ENCODE measurements around the gene ME3. TPM values are rescaled to one million over a fixed set of nuclear protein-coding genes. Genes with fewer than 3 reads are reported as not detected.
"Not testable (repeated sequence)": the region's sequence is repeated elsewhere in the genome, so short reads cannot be mapped to it uniquely, and the experiment has no call there.

The ME3 gene
- total RNA-seq, 1 donor from 2014 or later = 67.7 TPM

GRCh38 chr11:86440843-86441242 is 231.6 kb downstream of the ME3 start:
- DNase-seq (ENCODE audit: low read depth, low spot score) = no peak

GRCh38 chr11:86440305-86440716 is 232.1 kb downstream of the ME3 start:
- no peak for DNase-seq (ENCODE audit: low read depth, low spot score)

DNA sequence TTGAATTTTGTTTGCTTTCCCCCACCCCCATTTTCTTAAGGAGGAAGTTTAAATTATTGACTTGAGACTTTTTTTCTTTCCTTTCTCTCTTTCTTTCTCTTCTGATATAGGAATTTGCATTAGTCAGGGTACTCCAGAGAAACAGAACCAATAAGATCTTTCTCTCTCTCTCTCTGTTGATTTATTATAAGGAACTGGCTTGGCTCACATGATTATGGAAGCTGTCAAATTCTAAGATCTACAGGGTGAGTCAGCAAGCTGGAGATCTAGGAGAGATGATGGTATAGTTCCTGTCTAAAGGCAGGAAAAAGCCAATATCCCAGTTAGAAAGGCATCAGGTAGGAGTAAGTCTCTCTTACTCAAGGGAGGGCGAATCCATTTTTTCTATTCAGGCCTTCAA is 233.7 kb downstream of the ME3 start:
- DNase-seq (ENCODE audit: low read depth, low spot score) = no peak

DNA sequence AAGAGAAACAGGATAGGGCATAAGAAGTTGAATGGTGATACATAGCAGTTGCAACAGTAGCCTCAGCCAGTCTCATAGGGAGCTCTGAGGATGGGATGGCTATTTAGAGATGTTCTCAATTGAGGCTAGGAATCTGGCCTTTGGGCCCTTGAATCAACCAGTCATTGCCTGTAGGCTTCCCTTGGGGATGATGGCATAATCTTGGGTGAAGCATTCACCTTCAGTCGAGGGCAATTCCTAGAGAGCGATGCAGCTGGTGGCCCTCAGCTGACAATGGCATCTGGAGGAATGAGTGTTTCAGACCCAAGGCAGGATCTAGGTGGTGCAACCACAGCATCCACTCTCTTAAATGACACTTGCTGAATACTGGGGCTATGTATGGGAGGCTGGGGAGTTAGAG is 236.7 kb downstream of the ME3 start:
- DNase-seq (ENCODE audit: low read depth, low spot score) = no peak

GRCh38 chr11:86433361-86434095 is 238.9 kb downstream of the ME3 start:
- DNase-seq (ENCODE audit: low read depth, low spot score) = not testable (repeated sequence)

- DNase-seq (ENCODE audit: low read depth, low spot score) = no peak
Measured at GRCh38 chr11:86431258-86431657, 241.2 kb downstream of the ME3 start.

DNA sequence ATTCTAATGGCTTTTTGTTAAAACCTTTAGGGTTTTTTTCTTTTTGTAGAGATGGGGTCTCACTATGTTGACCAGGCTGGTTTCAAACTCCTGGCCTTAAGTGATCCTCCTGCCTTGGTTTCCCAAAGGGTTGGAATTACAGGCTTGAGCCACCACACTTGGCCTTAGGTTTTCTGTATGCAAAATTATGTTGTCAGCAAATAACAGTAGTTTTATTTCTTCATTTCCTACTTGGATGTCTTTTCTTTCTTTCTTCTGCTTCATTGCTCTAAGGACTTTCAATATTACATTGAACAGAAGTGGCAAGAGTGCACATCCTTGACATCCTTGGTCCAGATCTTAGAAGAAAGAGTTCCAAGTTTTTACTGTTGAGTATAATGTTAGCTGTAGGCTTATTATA is 245.0 kb downstream of the ME3 start:
- no peak for DNase-seq (ENCODE audit: low read depth, low spot score)

GRCh38 chr11:86423488-86423887 is 248.9 kb downstream of the ME3 start:
- not testable (repeated sequence) for DNase-seq (ENCODE audit: low read depth, low spot score)

- no peak for DNase-seq (ENCODE audit: low read depth, low spot score)
Measured at GRCh38 chr11:86422371-86422770, 250.0 kb downstream of the ME3 start.

DNA sequence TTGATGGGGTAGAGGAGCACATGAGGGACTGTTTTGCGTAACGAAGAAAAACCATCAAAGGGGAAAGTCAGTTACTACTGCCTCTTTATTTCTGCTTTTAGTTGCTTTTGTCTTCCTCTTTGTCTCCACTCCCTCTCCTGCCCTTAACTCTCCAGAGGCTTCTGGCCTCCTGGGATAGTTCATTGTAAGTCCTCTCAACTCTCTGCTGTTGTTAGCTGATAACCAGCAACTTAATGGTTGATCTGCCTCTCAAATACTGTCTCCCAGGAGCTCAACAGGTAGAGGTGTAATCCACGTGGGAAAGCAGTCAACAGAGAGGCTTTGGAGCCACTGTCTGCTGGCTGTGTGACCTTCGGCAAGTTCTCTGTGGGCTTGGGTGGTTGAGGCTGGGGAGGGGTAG is 250.5 kb downstream of the ME3 start:
- DNase-seq (ENCODE audit: low read depth, low spot score) = no peak

DNA sequence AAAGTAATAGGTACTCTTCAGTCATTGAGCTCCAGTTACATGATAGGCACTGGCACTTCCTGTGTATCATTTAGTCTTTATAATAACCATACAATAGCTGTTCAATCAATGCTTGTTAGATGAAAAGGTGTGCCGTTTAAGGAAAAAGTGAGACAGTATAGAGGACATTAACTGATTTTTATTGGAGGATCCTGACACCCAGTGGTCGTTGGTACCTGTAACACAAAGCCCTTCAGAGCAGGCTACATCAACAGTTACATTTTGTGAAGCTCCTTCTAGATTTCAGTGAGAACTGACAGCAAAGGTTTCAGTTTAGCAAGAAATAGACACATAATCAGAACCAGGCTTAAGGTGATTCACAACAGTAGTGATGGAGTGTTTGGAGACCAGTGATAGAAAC is 253.5 kb downstream of the ME3 start:
- DNase-seq (ENCODE audit: low read depth, low spot score) = no peak

- DNase-seq (ENCODE audit: low read depth, low spot score) = no peak
Measured at GRCh38 chr11:86418513-86418912, 253.9 kb downstream of the ME3 start.

DNA sequence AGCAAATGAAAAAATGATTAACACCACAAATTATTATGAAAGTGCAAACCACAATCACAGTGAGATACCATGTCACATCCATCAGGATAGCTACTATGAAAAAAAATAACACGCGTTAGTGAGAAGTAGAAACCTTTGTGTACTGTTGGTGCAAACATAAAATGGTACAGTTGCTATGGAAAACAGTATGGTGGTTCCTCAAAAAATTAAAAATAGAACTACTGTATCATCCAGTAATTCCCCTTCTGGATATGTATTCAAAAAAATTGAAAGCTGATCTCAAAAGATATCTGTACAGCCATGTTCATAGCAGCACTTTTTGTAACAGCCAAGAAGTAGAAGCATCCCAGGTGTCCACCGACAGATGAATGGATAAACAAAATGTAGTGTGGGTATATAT is 254.3 kb downstream of the ME3 start:
- DNase-seq (ENCODE audit: low read depth, low spot score) = no peak

DNA sequence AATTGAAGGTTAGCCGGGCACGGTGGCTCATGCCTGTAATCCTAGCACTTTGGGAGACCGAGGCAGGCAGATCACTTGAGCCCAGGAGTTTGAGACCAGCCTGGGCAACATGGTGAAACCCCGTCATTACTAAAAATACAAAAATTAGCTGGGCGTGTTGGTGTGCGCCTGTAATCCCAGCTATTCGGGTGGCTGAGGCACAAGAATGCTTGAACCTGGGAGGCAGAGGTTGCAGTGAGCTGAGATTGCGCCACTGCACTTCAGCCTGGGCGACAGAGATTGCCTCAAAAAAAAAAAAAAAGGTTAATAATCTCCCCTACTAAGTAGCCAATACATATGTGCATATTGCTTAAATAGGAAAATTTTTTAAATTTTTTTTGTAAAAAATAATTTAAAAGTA is 255.5 kb downstream of the ME3 start:
- not testable (repeated sequence) for DNase-seq (ENCODE audit: low read depth, low spot score)

GRCh38 chr11:86416494-86416893 is 255.9 kb downstream of the ME3 start:
- DNase-seq (ENCODE audit: low read depth, low spot score) = no peak

GRCh38 chr11:86415026-86415425 is 257.4 kb downstream of the ME3 start:
- no peak for DNase-seq (ENCODE audit: low read depth, low spot score)

GRCh38 chr11:86414032-86414431 is 258.4 kb downstream of the ME3 start:
- DNase-seq (ENCODE audit: low read depth, low spot score) = no peak

DNA sequence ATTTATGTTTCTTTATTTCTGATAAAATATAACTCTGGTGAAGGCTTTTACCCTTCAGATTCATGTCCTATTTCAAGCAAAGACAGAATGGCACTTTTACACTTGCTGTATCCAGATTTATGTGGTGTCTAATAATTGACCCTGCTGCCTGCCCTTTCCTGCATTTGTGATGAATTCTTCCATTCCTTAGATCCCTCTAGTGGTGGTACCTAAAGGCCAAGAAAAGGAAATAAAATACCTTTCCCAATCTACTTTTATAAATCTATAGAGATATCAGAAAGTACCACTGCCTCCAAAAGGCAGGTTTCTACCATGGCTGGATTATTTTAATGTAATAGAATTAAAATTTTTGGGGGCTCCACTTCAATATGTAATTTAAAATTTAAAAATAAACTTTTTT is 263.6 kb downstream of the ME3 start:
- DNase-seq (ENCODE audit: low read depth, low spot score) = no peak

DNA sequence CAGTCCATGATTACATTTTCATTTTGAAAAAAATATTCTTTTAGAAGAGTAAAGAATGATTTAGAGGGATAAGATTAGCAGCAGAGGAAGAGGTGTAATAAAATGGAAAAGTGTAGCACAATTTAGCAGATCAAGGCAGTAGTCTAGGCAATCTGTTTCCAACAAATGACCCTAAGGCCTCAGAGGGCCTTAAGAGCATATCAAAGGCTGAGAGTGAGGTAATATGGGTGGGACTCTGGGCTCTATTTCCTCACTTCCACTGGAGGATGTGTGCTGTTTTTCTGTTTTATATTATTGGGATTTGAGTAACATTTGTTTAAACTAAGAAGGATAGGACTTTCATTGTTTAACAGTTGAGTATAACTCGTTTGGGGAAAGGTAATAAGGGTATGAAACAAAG is 269.0 kb downstream of the ME3 start:
- no peak for DNase-seq (ENCODE audit: low read depth, low spot score)

DNA sequence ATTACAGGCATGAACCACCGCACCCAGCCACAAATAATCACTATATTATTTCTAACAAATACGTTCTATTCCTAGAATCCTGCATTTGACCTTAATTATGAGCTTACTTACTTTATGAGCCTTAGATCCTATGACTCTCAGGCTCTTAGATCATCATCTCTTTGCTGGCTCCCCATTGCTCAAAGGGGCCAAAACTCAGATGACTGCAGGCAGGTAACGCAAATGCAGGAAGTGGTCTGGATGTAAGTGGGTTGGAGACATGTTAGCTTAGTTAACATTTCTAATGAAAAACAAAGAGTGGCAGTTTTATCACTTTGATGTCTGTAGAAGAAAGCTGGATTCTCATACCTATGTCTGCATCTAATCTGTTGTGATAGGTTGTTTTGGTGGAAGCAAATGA is 274.3 kb downstream of the ME3 start:
- DNase-seq (ENCODE audit: low read depth, low spot score) = no peak

GRCh38 chr11:86397351-86397750 is 275.1 kb downstream of the ME3 start:
- DNase-seq (ENCODE audit: low read depth, low spot score) = no peak

- no peak for DNase-seq (ENCODE audit: low read depth, low spot score)
Measured at GRCh38 chr11:86396396-86396795, 276.0 kb downstream of the ME3 start.

DNA sequence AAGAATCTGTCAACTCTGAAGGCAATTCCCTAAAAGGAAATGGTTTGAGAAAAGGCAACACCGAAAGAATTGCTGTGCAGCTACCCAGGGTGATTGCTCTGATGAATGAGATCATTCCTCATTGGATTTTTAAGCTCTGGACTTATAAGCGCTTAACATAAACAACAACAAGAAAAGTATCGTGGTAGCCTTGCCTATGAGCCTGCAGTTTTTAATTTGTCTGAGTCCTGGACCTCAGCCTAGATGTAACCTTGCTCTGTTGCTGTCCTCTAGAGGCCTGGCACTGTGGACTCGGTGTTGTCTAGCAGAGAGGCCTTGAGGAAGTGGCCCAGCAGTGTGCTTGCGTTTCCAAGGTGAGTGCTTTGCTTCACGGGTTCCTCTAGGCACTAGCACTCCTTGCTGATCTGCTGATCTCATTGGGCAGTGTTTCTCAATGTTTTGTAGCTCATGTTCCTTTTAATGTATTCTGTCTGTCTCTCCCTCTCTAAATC is 277.3 kb downstream of the ME3 start:
- no peak for DNase-seq (ENCODE audit: low read depth, low spot score)

Measured in pulmonary artery endothelial cell (primary cell).